Gastrocnemius medialis (tissue), 4 donors: ENCODE results near the gene IFNE.

Experiments
- POLR2A ChIP-seq, 2 donors: fragments of 450-650 bp; IDR thresholded peaks; one replicate each; pipeline ENCODE4 v1.6.1; 2017; ENCODE audit warnings: antibody characterized with exemption in 2 of 2, mild to moderate bottlenecking in 2 of 2, moderate library complexity in 2 of 2
- TF ChIP-seq, protein P1 (sequence below), 5 experiments: fragments of 450-650 bp in 3 of 5; fragments of 200-600 bp in 2 of 5; sonication (generic) in 2 of 5; IDR thresholded peaks in 4 of 5; conservative IDR thresholded peaks in 1 of 5; 1 replicate in 4 of 5; 2 replicates in 1 of 5; pipeline ENCODE4 v1.5.1; 2016 to 2019; ENCODE audit warnings: antibody characterized with exemption in 5 of 5, mild to moderate bottlenecking in 3 of 5, moderate library complexity in 3 of 5

DNA sequence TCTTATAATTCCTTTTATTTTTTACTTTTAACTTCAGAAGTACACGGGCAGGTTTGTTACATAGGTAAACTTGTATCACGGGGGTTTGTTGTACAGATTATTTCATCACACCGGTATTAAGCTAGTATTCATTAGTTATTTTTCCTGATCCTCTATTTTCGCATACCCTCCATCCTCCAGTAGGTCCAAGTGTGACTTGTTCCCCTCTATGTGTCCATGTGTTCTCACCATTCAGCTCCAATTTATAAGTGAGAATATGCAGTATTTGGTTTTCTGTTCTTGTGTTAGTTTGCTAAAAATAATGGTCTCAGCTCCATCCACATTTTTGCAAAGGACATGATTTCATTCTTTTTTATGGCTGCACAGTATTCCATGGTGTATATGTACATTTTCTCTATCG lies 43.1 kb upstream of the IFNE start:
- TF ChIP-seq, protein P1, sequence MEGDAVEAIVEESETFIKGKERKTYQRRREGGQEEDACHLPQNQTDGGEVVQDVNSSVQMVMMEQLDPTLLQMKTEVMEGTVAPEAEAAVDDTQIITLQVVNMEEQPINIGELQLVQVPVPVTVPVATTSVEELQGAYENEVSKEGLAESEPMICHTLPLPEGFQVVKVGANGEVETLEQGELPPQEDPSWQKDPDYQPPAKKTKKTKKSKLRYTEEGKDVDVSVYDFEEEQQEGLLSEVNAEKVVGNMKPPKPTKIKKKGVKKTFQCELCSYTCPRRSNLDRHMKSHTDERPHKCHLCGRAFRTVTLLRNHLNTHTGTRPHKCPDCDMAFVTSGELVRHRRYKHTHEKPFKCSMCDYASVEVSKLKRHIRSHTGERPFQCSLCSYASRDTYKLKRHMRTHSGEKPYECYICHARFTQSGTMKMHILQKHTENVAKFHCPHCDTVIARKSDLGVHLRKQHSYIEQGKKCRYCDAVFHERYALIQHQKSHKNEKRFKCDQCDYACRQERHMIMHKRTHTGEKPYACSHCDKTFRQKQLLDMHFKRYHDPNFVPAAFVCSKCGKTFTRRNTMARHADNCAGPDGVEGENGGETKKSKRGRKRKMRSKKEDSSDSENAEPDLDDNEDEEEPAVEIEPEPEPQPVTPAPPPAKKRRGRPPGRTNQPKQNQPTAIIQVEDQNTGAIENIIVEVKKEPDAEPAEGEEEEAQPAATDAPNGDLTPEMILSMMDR (IDR thresholded peaks at IDR 0.05 in 4 of 5, conservative IDR thresholded peaks at IDR 0.05 in 1 of 5), result no peak
- TF ChIP-seq POLR2A (IDR thresholded peaks at IDR 0.05), result no peak
